Activated B cell treated with CpG ODN at 0.5 μM for 24 hours (primary cell): ENCODE data around the gene SERPINC1. TPM values are rescaled to one million over a fixed set of nuclear protein-coding genes. Genes with fewer than 3 reads are reported as not detected.
"Not testable (repeated sequence)": the region's sequence is repeated elsewhere in the genome, so short reads cannot be mapped to it uniquely, and the experiment has no call there.

Experiments used
- ATAC-seq: fragments of 200-7000 bp; cut with Tn5 transposase; one replicate; pipeline ENCODE4 v1.10.0; 2021; ENCODE audit warnings: low read depth, mild to moderate bottlenecking, moderate library complexity
- CTCF ChIA-PET: fragments of 350-600 bp; sonication (Branson Sonifier 250); formaldehyde crosslinking; loops from one replicate; lab custom pipeline; 2021; ENCODE audit warnings: antibody characterized with exemption; lab: Charles Lee
- POLR2A ChIA-PET: fragments of 350-600 bp; sonication (Branson Sonifier 250); formaldehyde crosslinking; loops from one replicate; lab custom pipeline; 2021; ENCODE audit warnings: antibody characterized with exemption; lab: Charles Lee
- DNase-seq: peaks from one replicate; pipeline ENCODE4 v3.0.0; 2022
- H3K27ac Mint-ChIP-seq: one replicate; pipeline ENCODE4 v1.8.0; 2020; ENCODE audit warnings: mixed read lengths
- H3K27me3 Mint-ChIP-seq: one replicate; pipeline ENCODE4 v1.8.0; 2021; ENCODE audit warnings: mixed read lengths
- H3K36me3 Mint-ChIP-seq: one replicate; pipeline ENCODE4 v1.8.0; 2021; ENCODE audit warnings: low read depth, mixed read lengths
- H3K4me1 Mint-ChIP-seq: one replicate; pipeline ENCODE4 v1.8.0; 2021; ENCODE audit warnings: mixed read lengths
- H3K4me3 Mint-ChIP-seq: one replicate; pipeline ENCODE4 v1.8.0; 2020; ENCODE audit warnings: mild to moderate bottlenecking, mixed read lengths
- H3K9me3 Mint-ChIP-seq: one replicate; pipeline ENCODE4 v1.8.0; 2020; ENCODE audit warnings: mixed read lengths
- intact Hi-C: fragments of 100-400 bp; cut with micrococcal nuclease; formaldehyde crosslinking; loops from one replicate; pipeline ENCODE4 v1.15.1; 2024
- total RNA-seq: library from RNA; stranded (reverse); gene quantifications from 2 replicates; pipeline ENCODE4 v1.2.3, GENCODE V29; 2022
- TF ChIP-seq, protein P1 (sequence below): fragments of 200-600 bp; IDR thresholded peaks from one replicate; pipeline ENCODE4 v1.8.0; 2022; ENCODE audit warnings: antibody characterized with exemption, mild to moderate bottlenecking

Gene SERPINC1
- 0.24 TPM in 2 replicates for total RNA-seq

DNA sequence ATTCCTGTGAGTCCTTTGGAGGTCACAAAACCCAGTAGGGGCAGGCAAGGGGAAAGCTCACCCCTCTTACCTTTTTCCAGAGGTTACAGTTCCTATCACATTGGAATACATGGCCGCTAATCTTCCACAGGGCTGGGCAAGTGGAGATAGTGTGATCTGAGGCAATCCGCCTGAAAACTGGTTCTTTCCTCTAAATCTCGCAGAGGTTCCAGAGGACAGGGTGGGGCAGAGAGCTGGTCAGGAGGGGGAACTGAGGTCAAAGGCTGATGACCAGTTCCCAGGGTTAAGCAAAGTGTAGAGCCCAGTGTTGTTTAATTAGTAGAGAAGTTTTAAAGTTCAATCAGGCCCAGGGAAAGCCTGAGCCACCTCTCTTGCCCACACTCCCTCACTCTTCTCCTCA, at the start of gene SERPINC1:
SERPINC1 (minus strand) TSS at position 179 of the 400 bp plus-strand sequence; CDS start at position 111, 68 bp downstream.
- DNase-seq (no peak), ATAC-seq (no peak)
- ChIA-PET CTCF (no interaction called here), POLR2A (no interaction called here)
- Mint-ChIP-seq H3K27ac (no peak within 1 kb of the TSS), H3K9me3 (no peaks in the 10 kb centered on the region), H3K4me1 (no peaks in the 10 kb centered on the region), H3K4me3 (no peak within 1 kb of the TSS), H3K36me3 (no peaks in the 10 kb centered on the region), H3K27me3 (no peaks in the 10 kb centered on the region)
- TF ChIP-seq, protein P1, sequence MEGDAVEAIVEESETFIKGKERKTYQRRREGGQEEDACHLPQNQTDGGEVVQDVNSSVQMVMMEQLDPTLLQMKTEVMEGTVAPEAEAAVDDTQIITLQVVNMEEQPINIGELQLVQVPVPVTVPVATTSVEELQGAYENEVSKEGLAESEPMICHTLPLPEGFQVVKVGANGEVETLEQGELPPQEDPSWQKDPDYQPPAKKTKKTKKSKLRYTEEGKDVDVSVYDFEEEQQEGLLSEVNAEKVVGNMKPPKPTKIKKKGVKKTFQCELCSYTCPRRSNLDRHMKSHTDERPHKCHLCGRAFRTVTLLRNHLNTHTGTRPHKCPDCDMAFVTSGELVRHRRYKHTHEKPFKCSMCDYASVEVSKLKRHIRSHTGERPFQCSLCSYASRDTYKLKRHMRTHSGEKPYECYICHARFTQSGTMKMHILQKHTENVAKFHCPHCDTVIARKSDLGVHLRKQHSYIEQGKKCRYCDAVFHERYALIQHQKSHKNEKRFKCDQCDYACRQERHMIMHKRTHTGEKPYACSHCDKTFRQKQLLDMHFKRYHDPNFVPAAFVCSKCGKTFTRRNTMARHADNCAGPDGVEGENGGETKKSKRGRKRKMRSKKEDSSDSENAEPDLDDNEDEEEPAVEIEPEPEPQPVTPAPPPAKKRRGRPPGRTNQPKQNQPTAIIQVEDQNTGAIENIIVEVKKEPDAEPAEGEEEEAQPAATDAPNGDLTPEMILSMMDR, result no peak
- intact Hi-C loops, result no loop called here

DNA sequence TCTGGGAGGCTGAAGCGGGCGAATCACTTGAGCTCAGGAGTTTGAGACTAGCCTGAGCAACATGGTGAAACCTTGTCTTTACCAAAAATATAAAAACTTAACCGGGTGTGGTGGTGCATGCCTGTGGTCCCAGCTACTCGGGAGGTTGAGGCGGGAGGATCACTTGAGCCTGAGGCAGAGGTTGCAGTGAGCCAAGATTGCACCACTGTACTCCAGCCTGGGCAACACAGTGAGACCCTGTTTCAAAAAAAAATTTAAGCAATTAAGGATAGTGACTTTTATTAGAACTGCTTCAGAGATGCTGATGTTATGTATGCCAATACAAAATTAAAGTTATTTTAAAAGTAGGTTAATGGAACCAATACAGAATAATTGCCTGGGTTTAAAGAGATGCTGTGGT, 48.8 kb upstream of the SERPINC1 start:
- H3K9me3 Mint-ChIP-seq, H3K27ac Mint-ChIP-seq, H3K27me3 Mint-ChIP-seq, ATAC-seq, H3K4me1 Mint-ChIP-seq, H3K4me3 Mint-ChIP-seq, DNase-seq, POLR2A ChIA-PET, CTCF ChIA-PET: not testable (repeated sequence)
- H3K36me3 Mint-ChIP-seq, result peaks cover 69% of the 10 kb centered on the region
- intact Hi-C loops, result loop anchor here (10.0 kb wide), 1 partner anchor 1221 kb away; no protein-coding TSS in a partner anchor

DNA sequence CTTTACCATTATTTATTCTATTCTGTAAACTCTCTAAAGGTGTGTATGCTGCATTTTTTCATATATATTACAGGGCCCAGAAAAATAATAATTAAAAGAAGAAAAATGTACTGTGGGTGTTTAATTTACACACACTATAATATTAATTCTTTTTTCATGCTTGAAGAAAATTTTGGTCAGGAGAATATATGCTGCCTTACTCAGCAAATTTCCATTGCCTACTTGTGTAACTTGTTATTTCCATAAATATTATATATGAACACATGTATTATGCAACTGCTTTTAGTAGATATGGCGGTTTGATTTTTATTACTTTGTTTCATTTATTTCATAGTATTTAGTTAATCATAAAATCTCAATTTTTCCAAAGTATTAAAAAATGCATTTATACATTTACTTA, 46.4 kb upstream of the SERPINC1 start:
- no peak for DNase-seq
- intact Hi-C loops, result loop anchor here (5.0 to 10.0 kb wide), 2 partner anchors 541 to 1219 kb away; no protein-coding TSS in a partner anchor

DNA sequence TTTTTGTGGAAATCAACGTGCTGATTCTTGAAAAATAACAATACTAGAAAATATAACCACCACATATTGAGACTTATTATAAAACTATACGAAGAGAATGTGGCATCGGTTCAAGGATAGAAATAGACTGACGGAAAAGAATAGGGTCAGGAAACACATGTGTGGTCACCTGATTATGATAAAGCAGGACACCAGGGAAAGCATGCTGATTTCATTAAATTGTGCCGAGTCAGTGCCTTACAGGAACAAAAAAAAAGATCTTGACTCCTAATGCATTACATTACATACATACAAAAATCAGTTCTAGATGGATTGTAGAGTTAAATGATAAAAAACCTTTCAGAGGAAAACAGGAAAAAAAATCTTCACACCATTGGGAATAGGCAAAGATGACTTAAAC, 43.5 kb upstream of the SERPINC1 start:
- DNase-seq, result no peak
- intact Hi-C loops, result loop anchor here (5.0 to 10.0 kb wide), 2 partner anchors 538 to 1216 kb away; no protein-coding TSS in a partner anchor

More for the DNA sequence above, 46.4 kb upstream of the SERPINC1 start:
- no peak for ATAC-seq
- CTCF ChIA-PET, result no interaction called here
- Mint-ChIP-seq H3K9me3 (no peaks in the 10 kb centered on the region), H3K27me3 (no peaks in the 10 kb centered on the region), H3K27ac (no peak overlapping the region), H3K4me1 (no peaks in the 10 kb centered on the region), H3K4me3 (no peak overlapping the region), H3K36me3 (peaks cover 75% of the 10 kb centered on the region)
- TF ChIP-seq, protein P1, result no peak
- POLR2A ChIA-PET, result no interaction called here

DNA sequence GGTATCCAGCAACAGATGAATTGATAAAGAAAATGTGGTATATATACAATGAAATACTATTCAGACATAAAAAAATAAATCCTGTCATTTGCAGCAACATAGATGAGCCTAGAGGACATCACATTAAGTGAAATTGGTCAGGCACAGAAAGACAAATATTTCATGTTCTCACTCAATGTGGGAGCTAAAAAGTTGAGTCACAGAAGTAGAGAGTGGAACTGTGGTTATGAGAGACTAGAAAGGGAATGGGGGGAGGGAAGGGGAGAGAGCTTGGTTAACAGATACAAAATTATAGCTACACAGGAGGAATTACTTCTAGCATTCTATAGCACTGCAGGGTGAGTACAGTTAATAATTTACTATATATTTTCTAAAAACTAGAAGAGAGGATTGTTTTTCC, 37.1 kb upstream of the SERPINC1 start:
- no peaks in the 10 kb centered on the region for H3K9me3 Mint-ChIP-seq
- POLR2A ChIA-PET, result no interaction called here
- no peaks in the 10 kb centered on the region for H3K27me3 Mint-ChIP-seq
- peaks cover 70% of the 10 kb centered on the region for H3K36me3 Mint-ChIP-seq
- H3K4me1 Mint-ChIP-seq, result no peaks in the 10 kb centered on the region
- ATAC-seq (no peak), DNase-seq (no peak)
- CTCF ChIA-PET, result no interaction called here
- no peak overlapping the region for H3K27ac Mint-ChIP-seq
- no peak overlapping the region for H3K4me3 Mint-ChIP-seq
- TF ChIP-seq, protein P1, result no peak
- intact Hi-C loops, result no loop called here

More for the DNA sequence above, 43.5 kb upstream of the SERPINC1 start:
- Mint-ChIP-seq H3K27ac (no peak overlapping the region), H3K27me3 (no peaks in the 10 kb centered on the region), H3K36me3 (peaks cover 71% of the 10 kb centered on the region), H3K4me1 (no peaks in the 10 kb centered on the region), H3K9me3 (no peaks in the 10 kb centered on the region), H3K4me3 (no peak overlapping the region)
- TF ChIP-seq, protein P1, result no peak
- ChIA-PET POLR2A (no interaction called here), CTCF (no interaction called here)
- ATAC-seq, result no peak

DNA sequence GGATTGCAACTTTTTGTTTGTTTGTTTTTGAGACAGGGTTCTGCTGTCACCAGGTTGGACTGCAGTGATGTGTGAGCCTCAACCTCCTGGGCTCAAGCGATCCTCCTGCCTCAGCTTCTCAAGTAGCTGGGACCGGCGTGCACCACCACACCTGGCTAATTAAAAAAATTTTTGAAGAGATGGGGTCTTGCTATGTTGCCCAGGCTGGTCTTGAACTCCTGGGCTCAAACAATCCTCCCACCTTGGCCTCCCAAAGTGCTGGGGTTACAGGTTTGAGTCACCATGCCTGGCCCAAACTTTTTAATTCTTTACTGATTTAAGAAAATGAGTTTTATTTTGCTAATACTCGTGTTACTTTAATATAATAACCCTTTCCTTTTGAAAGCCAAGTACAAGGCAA, 31.5 kb upstream of the SERPINC1 start:
- peaks cover 75% of the 10 kb centered on the region for H3K36me3 Mint-ChIP-seq
- no peaks in the 10 kb centered on the region for H3K9me3 Mint-ChIP-seq
- intact Hi-C loops, result no loop called here
- H3K4me1 Mint-ChIP-seq, result no peaks in the 10 kb centered on the region
- POLR2A ChIA-PET, result no interaction called here
- TF ChIP-seq, protein P1, result no peak
- H3K4me3 Mint-ChIP-seq, result no peak overlapping the region
- DNase-seq (no peak), ATAC-seq (no peak)
- H3K27me3 Mint-ChIP-seq, result no peaks in the 10 kb centered on the region
- H3K27ac Mint-ChIP-seq, result no peak overlapping the region
- CTCF ChIA-PET, result no interaction called here
